Liver (tissue), 9 donors: Measurements from ENCODE around the gene PRSS57. TPM values are rescaled to one million over a fixed set of nuclear protein-coding genes. Genes with fewer than 3 reads are reported as not detected.

Experiments used
- DNase-seq: peaks from one replicate; pipeline ENCODE4 v3.0.0-alpha.2; 2017; ENCODE audit warnings: low spot score
- H3K27ac ChIP-seq, 2 donors: one replicate each; pipeline ENCODE4 v1.7.0; 2013; ENCODE audit warnings: inconsistent platforms in 2 of 2, low read length in 2 of 2, control low read depth in 1 of 2, low read depth in 1 of 2, mild to moderate bottlenecking in 1 of 2
- H3K27me3 ChIP-seq, 4 donors: one replicate each; pipeline versions ENCODE4 v1.6.1 to v1.7.0; 2013; ENCODE audit warnings: low read length in 3 of 4, inconsistent platforms in 1 of 4, mild to moderate bottlenecking in 1 of 4, moderate library complexity in 1 of 4; ENCODE audit not compliant: control insufficient read depth in 4 of 4, insufficient read depth in 4 of 4
- H3K36me3 ChIP-seq, 4 donors: one replicate each; pipeline versions ENCODE4 v1.6.1 to v1.7.0; 2013; ENCODE audit warnings: low read length in 3 of 4, mild to moderate bottlenecking in 3 of 4, low read depth in 1 of 4, moderate library complexity in 1 of 4; ENCODE audit not compliant: control insufficient read depth in 4 of 4, insufficient read depth in 3 of 4
- H3K4me1 ChIP-seq, 4 donors: one replicate each; pipeline versions ENCODE4 v1.6.1 to v1.7.0; 2013; ENCODE audit warnings: low read length in 3 of 4, mild to moderate bottlenecking in 3 of 4, moderate library complexity in 1 of 4; ENCODE audit not compliant: control insufficient read depth in 4 of 4, insufficient read depth in 4 of 4
- H3K4me3 ChIP-seq, 3 donors: one replicate each; pipeline versions ENCODE4 v1.6.1 to v1.7.0; 2013; ENCODE audit warnings: low read length in 3 of 3, control low read depth in 1 of 3, low read depth in 1 of 3, mild to moderate bottlenecking in 1 of 3
- H3K9ac ChIP-seq, 2 donors: one replicate each; pipeline ENCODE4 v1.7.0; 2013; ENCODE audit warnings: low read length in 2 of 2, mild to moderate bottlenecking in 2 of 2, moderate library complexity in 2 of 2, control low read depth in 1 of 2, low read depth in 1 of 2
- H3K9me3 ChIP-seq, 4 donors: one replicate each; pipeline versions ENCODE4 v1.6.1 to v1.7.0; 2013; ENCODE audit warnings: low read length in 3 of 4; ENCODE audit not compliant: control insufficient read depth in 4 of 4
- CTCF ChIP-seq: fragments of 150-350 bp; IDR thresholded peaks from 2 replicates; pipeline ENCODE4 v1.5.1; 2017; ENCODE audit warnings: improper control_type of control experiment, low read depth, low read length; ENCODE audit not compliant: missing input control
- EGR1 ChIP-seq, 2 donors: IDR thresholded peaks; 2 replicates each; pipeline ENCODE4 v1.6.1; 2016 to 2018; ENCODE audit warnings: antibody characterized with exemption in 2 of 2, low read depth in 2 of 2
- FOXA1 ChIP-seq: IDR thresholded peaks from 2 replicates; pipeline ENCODE4 v1.6.1; 2016; ENCODE audit warnings: antibody characterized with exemption
- FOXA2 ChIP-seq: IDR thresholded peaks from 2 replicates; pipeline ENCODE4 v1.6.1; 2016; ENCODE audit warnings: antibody characterized with exemption
- GABPA ChIP-seq, 2 donors: IDR thresholded peaks in 1 of 2; conservative IDR thresholded peaks in 1 of 2; 2 replicates each; pipeline ENCODE4 v1.6.1; 2016; ENCODE audit warnings: antibody characterized with exemption in 2 of 2, mild to moderate bottlenecking in 1 of 2, moderate library complexity in 1 of 2
- HNF4A ChIP-seq, 2 donors: conservative IDR thresholded peaks; 2 replicates each; pipeline ENCODE4 v1.6.1; 2016; ENCODE audit warnings: antibody characterized with exemption in 2 of 2, mild to moderate bottlenecking in 2 of 2
- HNF4G ChIP-seq: IDR thresholded peaks from 2 replicates; pipeline ENCODE4 v1.6.1; 2016; ENCODE audit warnings: antibody characterized with exemption
- JUND ChIP-seq, 2 donors: IDR thresholded peaks; 2 replicates each; pipeline ENCODE4 v1.6.1; 2016; ENCODE audit warnings: antibody characterized with exemption in 2 of 2
- MAX ChIP-seq: IDR thresholded peaks from 2 replicates; pipeline ENCODE4 v1.6.1; 2016; ENCODE audit warnings: antibody characterized with exemption
- NR2F2 ChIP-seq: IDR thresholded peaks from 2 replicates; pipeline ENCODE4 v1.6.1; 2016; ENCODE audit warnings: antibody characterized with exemption
- RAD21 ChIP-seq, 2 donors: IDR thresholded peaks; 2 replicates each; pipeline ENCODE4 v1.6.1; 2016; ENCODE audit warnings: antibody characterized with exemption in 2 of 2, mild to moderate bottlenecking in 2 of 2
- REST ChIP-seq: IDR thresholded peaks from 2 replicates; pipeline ENCODE4 v1.6.1; 2016; ENCODE audit warnings: antibody characterized with exemption, mild to moderate bottlenecking
- RXRA ChIP-seq, 2 donors: IDR thresholded peaks; 2 replicates each; pipeline ENCODE4 v1.6.1; 2017 to 2018; ENCODE audit warnings: antibody characterized with exemption in 2 of 2, mild to moderate bottlenecking in 1 of 2
- SP1 ChIP-seq: IDR thresholded peaks from 2 replicates; pipeline ENCODE4 v1.6.1; 2018; ENCODE audit warnings: antibody characterized with exemption, mild to moderate bottlenecking
- TAF1 ChIP-seq: conservative IDR thresholded peaks from 2 replicates; pipeline ENCODE4 v1.6.1; 2016; ENCODE audit warnings: antibody characterized with exemption, mild to moderate bottlenecking
- YY1 ChIP-seq: IDR thresholded peaks from 2 replicates; pipeline ENCODE4 v1.6.1; 2016; ENCODE audit warnings: antibody characterized with exemption, mild to moderate bottlenecking
- ZBTB33 ChIP-seq: IDR thresholded peaks from 2 replicates; pipeline ENCODE4 v1.6.1; 2016; ENCODE audit warnings: antibody characterized with exemption
- WGBS: extraction: QIAGEN DNeasy Blood & Tissue Kit; methylation state at CpG from one replicate; pipeline ENCODE4 v1.1.7; 2013; 5-methylcytosine and 5-hydroxymethylcytosine counted together
- polyA plus RNA-seq, 2 donors: library from polyadenylated mRNA; stranded (reverse) in 1 of 2; unstranded in 1 of 2; fragments of 200-250 nt in 1 of 2; fragments of >200 nt in 1 of 2; fragmentation: Nextera tagmentation in 1 of 2; extraction: Ambion mirVana in 1 of 2; gene quantifications; one replicate each; pipeline versions ENCODE4 v1.2.1 to v1.2.3, GENCODE V29; 2013 to 2015
- total RNA-seq, 2 donors: library from RNA; depleted of rRNA; stranded (reverse); fragments of >200 nt; gene quantifications; one replicate each; pipeline ENCODE4 v1.2.3, GENCODE V29; 2014
- TF ChIP-seq, protein P1 (sequence below): IDR thresholded peaks from 2 replicates; pipeline ENCODE4 v1.6.1; 2016; ENCODE audit warnings: antibody characterized with exemption
- donor health status: healthy.
- donor health status: healthy.
- donor health status: healthy.
- donor health status: healthy.
- donor health status: healthy.

The PRSS57 gene
- total and polyA plus RNA-seq, 4 donors, result 0.10 to 12.1 TPM; not detected in 2

DNA sequence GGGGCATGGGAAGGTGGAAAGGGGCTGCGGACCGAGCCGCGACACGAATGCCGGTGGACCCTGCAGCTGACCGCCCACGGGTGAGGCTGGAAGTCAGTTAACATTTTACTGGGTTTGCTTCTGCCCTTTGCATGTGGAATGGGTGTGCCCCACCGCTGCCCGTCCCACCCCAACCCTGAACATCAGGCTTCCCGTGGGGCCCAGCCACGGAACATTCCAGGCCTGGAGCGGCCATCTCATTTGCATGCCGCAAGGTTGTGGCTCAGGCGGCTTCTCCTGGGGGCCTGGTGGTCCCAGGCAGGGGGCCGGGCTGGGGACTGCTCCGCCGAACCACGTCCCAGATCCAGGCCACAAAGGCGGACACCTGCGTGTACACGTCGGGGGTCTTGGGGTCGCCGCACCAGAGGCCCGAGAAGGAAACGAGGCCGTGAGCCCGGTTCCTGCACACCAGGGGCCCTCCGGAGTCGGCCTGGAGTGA, 9.8 kb downstream of the PRSS57 start:
- Histone ChIP-seq H3K4me3 (no peak overlapping the region), H3K4me1 (peaks cover 0 to 2% (median 0%) of the 10 kb centered on the region in 4 donors), H3K9me3 (no peaks in the 10 kb centered on the region), H3K36me3 (no peaks in the 10 kb centered on the region), H3K9ac (no peak overlapping the region), H3K27me3 (no peaks in the 10 kb centered on the region), H3K27ac (no peak overlapping the region)
- WGBS, result 84% methylated on average over 31 of the region's 31 CpGs
- TF ChIP-seq YY1 (no peak), FOXA1 (no peak), RXRA (IDR thresholded peaks at IDR 0.05) (no peak), SP1 (no peak), HNF4A (conservative IDR thresholded peaks at IDR 0.05) (no peak), ZBTB33 (no peak), RAD21 (IDR thresholded peaks at IDR 0.05) (no peak), EGR1 (IDR thresholded peaks at IDR 0.05; ENCODE audit: low read depth in 2 of 2) (no peak), TAF1 (no peak), GABPA (IDR thresholded peaks at IDR 0.05 in 1 of 2, conservative IDR thresholded peaks at IDR 0.05 in 1 of 2) (no peak), REST (no peak), MAX (no peak), FOXA2 (no peak), CTCF (no peak), HNF4G (no peak), JUND (IDR thresholded peaks at IDR 0.05) (no peak), NR2F2 (no peak)
- TF ChIP-seq, protein P1, sequence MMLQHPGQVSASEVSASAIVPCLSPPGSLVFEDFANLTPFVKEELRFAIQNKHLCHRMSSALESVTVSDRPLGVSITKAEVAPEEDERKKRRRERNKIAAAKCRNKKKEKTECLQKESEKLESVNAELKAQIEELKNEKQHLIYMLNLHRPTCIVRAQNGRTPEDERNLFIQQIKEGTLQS, result no peak
- no peak for DNase-seq
